MM.1S (cell line): ENCODE results near the gene CDC34.
A peak's percentile ranks its signal among the peaks of the same experiment; 100 is the strongest.

Experiments
- DNase-seq: peaks from one replicate; pipeline ENCODE4 v3.0.0-alpha.2; 2015
- H2AFZ ChIP-seq: fragments of 300-600 bp; sonication (generic); 2 replicates; pipeline ENCODE4 v1.6.0; 2016; ENCODE audit warnings: antibody characterized with exemption, low read length
- H3F3A ChIP-seq: fragments of 300-600 bp; sonication (generic); 2 replicates; pipeline ENCODE4 v1.6.1; 2016; ENCODE audit warnings: mild to moderate bottlenecking, antibody characterized with exemption, low read length, moderate library complexity, mixed read lengths; ENCODE audit not compliant: insufficient read depth
- H3K27ac ChIP-seq: fragments of 300-600 bp; sonication (generic); 2 replicates; pipeline ENCODE4 v1.5.1; 2016; ENCODE audit warnings: mild to moderate bottlenecking, low read length
- H3K27me3 ChIP-seq: fragments of 300-600 bp; sonication (generic); replicated peaks from 2 replicates; pipeline ENCODE4 v1.6.0; 2016; ENCODE audit warnings: low read length; ENCODE audit not compliant: insufficient read depth
- H3K36me3 ChIP-seq: fragments of 300-600 bp; sonication (generic); replicated peaks from 2 replicates; pipeline ENCODE4 v1.6.1; 2016; ENCODE audit warnings: mild to moderate bottlenecking, low read length, mixed read lengths; ENCODE audit not compliant: insufficient read depth
- H3K4me1 ChIP-seq: fragments of 300-600 bp; sonication (generic); 2 replicates; pipeline ENCODE4 v1.6.1; 2016; ENCODE audit warnings: low read length, mixed read lengths
- H3K4me2 ChIP-seq: fragments of 300-600 bp; sonication (generic); 2 replicates; pipeline ENCODE4 v1.6.0; 2016; ENCODE audit warnings: low read depth, low read length
- H3K4me3 ChIP-seq: fragments of 300-600 bp; sonication (generic); 2 replicates; pipeline ENCODE4 v1.5.1; 2016; ENCODE audit warnings: low read length, mixed read lengths
- H3K79me2 ChIP-seq: fragments of 300-600 bp; sonication (generic); 2 replicates; pipeline ENCODE4 v1.6.1; 2016; ENCODE audit warnings: mixed run types, low read length, mixed read lengths
- H3K9ac ChIP-seq: fragments of 300-600 bp; sonication (generic); 2 replicates; pipeline ENCODE4 v1.6.1; 2016; ENCODE audit warnings: low read length, mixed read lengths
- H3K9me2 ChIP-seq: fragments of 300-600 bp; sonication (generic); replicated peaks from 2 replicates; pipeline ENCODE4 v1.6.1; 2016; ENCODE audit warnings: mild to moderate bottlenecking, low read length, mixed read lengths; ENCODE audit not compliant: insufficient read depth
- H3K9me3 ChIP-seq: fragments of 300-600 bp; sonication (generic); replicated peaks from 2 replicates; pipeline ENCODE4 v1.6.1; 2016; ENCODE audit warnings: mild to moderate bottlenecking, low read length, mixed read lengths; ENCODE audit not compliant: insufficient read depth
- H4K20me1 ChIP-seq: fragments of 300-600 bp; sonication (generic); 2 replicates; pipeline ENCODE4 v1.6.1; 2016; ENCODE audit warnings: mild to moderate bottlenecking, low read length, moderate library complexity, mixed read lengths; ENCODE audit not compliant: insufficient read depth
- CTCF ChIP-seq: fragments of 300-600 bp; sonication (generic); IDR thresholded peaks from 2 replicates; pipeline ENCODE4 v1.5.1; 2016; ENCODE audit warnings: antibody characterized with exemption, low read length, mixed read lengths
- EZH2 ChIP-seq: fragments of 300-600 bp; sonication (generic); optimal IDR thresholded peaks from 2 replicates; pipeline ENCODE3; 2017; ENCODE audit warnings: low read depth, mild to moderate bottlenecking, antibody characterized with exemption, low read length, mixed read lengths
- EZH2phosphoT487 ChIP-seq: fragments of 300-600 bp; sonication (generic); IDR thresholded peaks from 2 replicates; pipeline ENCODE4 v1.6.1; 2018; ENCODE audit warnings: antibody characterized with exemption, low read length

The CDC34 gene

GRCh38 chr19:543910-544608, 12.5 kb downstream of the CDC34 start, which contains the start of gene GZMM:
TSS of gene GZMM (plus strand) at chr19:544053. CDS start at chr19:544072, 19 bp downstream.
- H3K4me2 ChIP-seq, result no peak within 1 kb of the TSS
- no peak for TF ChIP-seq CTCF
- no peak for TF ChIP-seq EZH2phosphoT487
- TF ChIP-seq EZH2, result no peak

GRCh38 chr19:547117-547516, 15.6 kb downstream of the CDC34 start:
- Histone ChIP-seq H3K4me2 (no peak overlapping the region), H3K79me2 (no peaks in the 10 kb centered on the region), H2AFZ (no peak overlapping the region), H3F3A (no peaks in the 10 kb centered on the region), H3K36me3 (no peaks in the 10 kb centered on the region), H3K9ac (no peak overlapping the region), H3K9me2 (no peaks in the 10 kb centered on the region), H3K27me3 (peaks cover 47% of the 10 kb centered on the region), H3K4me1 (no peaks in the 10 kb centered on the region), H4K20me1 (no peaks in the 10 kb centered on the region), H3K4me3 (no peak overlapping the region), H3K27ac (no peak overlapping the region), H3K9me3 (no peaks in the 10 kb centered on the region)
- DNase-seq, result no peak
- TF ChIP-seq EZH2phosphoT487 (no peak), EZH2 (no peak), CTCF (no peak)

More at GRCh38 chr19:543910-544608, 12.5 kb downstream of the CDC34 start, which contains the start of gene GZMM:
- no peak within 1 kb of the TSS for H2AFZ ChIP-seq
- no peaks in the 10 kb centered on the region for H3F3A ChIP-seq
- no peak within 1 kb of the TSS for H3K4me3 ChIP-seq
- no peaks in the 10 kb centered on the region for H3K9me3 ChIP-seq
- no peaks in the 10 kb centered on the region for H3K9me2 ChIP-seq
- H3K4me1 ChIP-seq, result no peaks in the 10 kb centered on the region
- H3K9ac ChIP-seq, result no peak within 1 kb of the TSS
- DNase-seq, result no peak
- no peaks in the 10 kb centered on the region for H3K36me3 ChIP-seq
- H4K20me1 ChIP-seq, result no peaks in the 10 kb centered on the region
- no peaks in the 10 kb centered on the region for H3K79me2 ChIP-seq
- H3K27ac ChIP-seq, result no peak within 1 kb of the TSS
- peaks cover 20% of the 10 kb centered on the region for H3K27me3 ChIP-seq

- Histone ChIP-seq H3K27me3 (peaks cover 55% of the 10 kb centered on the region), H3K36me3 (no peaks in the 10 kb centered on the region), H3K27ac (no peak overlapping the region), H3K4me3 (no peak overlapping the region), H4K20me1 (no peaks in the 10 kb centered on the region), H2AFZ (no peak overlapping the region), H3K4me1 (no peaks in the 10 kb centered on the region), H3K9ac (no peak overlapping the region), H3K9me3 (no peaks in the 10 kb centered on the region), H3K9me2 (no peaks in the 10 kb centered on the region), H3K4me2 (no peak overlapping the region), H3K79me2 (no peaks in the 10 kb centered on the region), H3F3A (no peaks in the 10 kb centered on the region)
- peak; percentile 16; the same call in 1 of the 2 replicates for TF ChIP-seq CTCF
- TF ChIP-seq EZH2, result no peak
- DNase-seq, result no peak
These were observed 16.5 kb downstream of the CDC34 start for GRCh38 chr19:547836-548720.
